COR-L47 (cell line): ENCODE results near the gene ALPG.

Source experiments
- DNase-seq: peaks from one replicate; lab custom pipeline; 2025; lab: John Stamatoyannopoulos, UW

ALPG gene

DNA sequence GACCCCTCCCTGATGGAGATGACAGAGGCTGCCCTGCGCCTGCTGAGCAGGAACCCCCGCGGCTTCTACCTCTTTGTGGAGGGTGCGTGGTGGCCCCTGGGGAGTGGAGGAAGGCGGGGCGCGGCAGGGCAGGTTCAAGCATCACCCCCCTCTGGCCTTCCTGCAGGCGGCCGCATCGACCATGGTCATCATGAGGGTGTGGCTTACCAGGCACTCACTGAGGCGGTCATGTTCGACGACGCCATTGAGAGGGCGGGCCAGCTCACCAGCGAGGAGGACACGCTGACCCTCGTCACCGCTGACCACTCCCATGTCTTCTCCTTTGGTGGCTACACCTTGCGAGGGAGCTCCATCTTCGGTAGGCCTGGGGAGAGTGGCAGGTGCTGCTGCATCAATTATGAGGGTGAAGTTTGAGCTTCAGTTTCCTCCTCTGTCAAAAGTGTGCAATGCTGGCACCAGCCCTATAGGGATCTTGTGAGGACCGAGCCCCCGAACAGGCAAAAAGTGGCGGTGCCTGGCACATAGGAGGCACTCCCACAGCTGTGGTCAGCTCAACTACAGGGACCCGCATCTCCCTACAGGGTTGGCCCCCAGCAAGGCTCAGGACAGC, 51.5 kb downstream of the ALPG start:
- DNase-seq = no peak

GRCh38 chr2:232458661-232459418, 52.2 kb downstream of the ALPG start:
- DNase-seq = no peak

DNA sequence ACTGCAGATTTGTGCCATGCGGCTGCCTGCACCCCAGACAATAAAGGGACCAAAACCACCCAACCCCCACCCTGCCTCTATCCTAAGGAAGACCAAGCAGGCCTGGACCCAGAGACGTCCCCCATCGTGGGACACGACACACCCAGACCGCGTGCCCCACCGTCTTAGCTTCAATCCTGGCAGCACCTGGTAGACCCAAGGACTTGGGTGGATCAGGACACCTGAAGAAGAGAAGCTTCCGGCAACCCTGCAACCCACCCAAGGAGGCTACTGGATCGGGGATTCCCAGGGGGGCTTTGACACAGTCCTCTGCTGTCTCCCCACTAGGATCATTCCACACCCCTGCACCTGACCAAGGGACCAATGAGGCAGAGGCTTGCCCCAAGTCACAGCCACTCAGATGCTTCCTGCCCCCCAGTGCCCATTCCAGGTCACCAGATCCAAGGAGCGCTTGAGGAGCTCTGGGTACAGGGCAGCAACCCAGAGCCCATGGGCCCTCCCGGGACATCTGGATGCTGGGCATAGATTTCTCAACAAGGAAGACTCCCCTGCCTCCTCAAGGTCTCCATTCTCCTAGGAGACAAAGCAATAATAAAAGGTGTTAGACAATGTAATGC, 52.9 kb downstream of the ALPG start:
- no peak for DNase-seq

DNA sequence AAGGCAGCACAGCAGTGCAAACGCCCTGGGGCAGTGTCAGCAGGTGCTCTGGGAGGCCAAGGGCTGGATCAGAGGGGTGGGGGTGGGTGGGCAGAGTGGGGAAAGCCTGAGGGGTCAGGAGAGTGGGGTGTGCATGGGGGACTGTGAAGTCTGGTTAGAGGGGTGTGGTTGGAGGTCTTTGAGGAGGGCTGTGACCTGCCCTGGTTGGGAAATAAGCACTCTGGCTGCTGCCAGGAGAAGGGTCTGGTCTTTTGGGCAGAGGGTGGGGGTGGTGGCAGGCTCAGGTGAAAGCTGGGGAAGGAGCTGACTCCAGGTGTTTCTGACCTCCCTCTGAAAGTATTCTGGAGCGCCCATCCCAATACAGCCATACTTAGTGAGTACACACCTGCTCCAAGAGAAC, 53.5 kb downstream of the ALPG start:
- DNase-seq = no peak
